NCI-H526 (cell line): ENCODE data around the gene SYT17.
"Not testable (repeated sequence)": the region's sequence is repeated elsewhere in the genome, so short reads cannot be mapped to it uniquely, and the experiment has no call there.

Experiments used
- DNase-seq, 2 experiments: peaks; one replicate each; lab custom pipeline; 2025; lab: John Stamatoyannopoulos, UW

Gene SYT17

DNA sequence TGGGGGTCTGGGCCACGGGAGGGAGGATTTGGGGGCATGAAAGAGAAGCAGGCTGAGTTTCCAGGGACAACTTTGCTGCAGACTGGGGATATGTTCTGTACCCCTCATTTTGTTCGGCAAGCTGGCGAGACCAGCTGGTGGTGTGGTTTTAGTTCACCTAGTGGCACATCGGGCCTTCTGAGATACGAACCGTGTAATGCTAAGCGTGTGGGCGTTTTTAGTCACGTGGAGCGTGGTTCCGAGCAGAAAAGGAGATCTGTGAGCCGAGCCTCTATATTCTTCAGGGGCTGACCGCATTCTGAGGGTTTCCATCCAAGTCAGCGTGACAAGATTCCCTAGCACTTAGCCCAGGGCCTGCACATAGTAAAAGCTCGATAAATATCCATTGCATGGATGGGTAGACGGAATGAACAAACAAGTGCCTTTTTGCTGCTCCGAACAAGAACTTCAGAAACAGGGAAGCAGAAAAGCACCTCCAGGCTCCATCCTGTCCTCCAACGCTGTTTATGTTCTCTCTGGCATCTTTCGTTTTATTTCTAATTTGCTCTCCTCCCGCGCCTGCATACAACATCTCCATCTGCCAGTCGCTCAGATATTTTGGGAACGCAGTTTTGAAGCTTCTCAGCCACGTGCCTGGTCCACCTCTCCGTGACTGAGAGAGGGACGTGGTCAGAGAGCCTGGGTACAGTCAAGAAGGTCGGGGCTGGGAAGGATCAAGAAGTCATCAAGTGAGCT, 5.8 kb downstream of the SYT17 start:
- DNase-seq = no peak

GRCh38 chr16:19174478-19174877, 6.4 kb downstream of the SYT17 start:
- DNase-seq = no peak

GRCh38 chr16:19175492-19176262, 7.6 kb downstream of the SYT17 start:
- DNase-seq = no peak

GRCh38 chr16:19177111-19177739, 9.2 kb downstream of the SYT17 start:
- no peak for DNase-seq

DNA sequence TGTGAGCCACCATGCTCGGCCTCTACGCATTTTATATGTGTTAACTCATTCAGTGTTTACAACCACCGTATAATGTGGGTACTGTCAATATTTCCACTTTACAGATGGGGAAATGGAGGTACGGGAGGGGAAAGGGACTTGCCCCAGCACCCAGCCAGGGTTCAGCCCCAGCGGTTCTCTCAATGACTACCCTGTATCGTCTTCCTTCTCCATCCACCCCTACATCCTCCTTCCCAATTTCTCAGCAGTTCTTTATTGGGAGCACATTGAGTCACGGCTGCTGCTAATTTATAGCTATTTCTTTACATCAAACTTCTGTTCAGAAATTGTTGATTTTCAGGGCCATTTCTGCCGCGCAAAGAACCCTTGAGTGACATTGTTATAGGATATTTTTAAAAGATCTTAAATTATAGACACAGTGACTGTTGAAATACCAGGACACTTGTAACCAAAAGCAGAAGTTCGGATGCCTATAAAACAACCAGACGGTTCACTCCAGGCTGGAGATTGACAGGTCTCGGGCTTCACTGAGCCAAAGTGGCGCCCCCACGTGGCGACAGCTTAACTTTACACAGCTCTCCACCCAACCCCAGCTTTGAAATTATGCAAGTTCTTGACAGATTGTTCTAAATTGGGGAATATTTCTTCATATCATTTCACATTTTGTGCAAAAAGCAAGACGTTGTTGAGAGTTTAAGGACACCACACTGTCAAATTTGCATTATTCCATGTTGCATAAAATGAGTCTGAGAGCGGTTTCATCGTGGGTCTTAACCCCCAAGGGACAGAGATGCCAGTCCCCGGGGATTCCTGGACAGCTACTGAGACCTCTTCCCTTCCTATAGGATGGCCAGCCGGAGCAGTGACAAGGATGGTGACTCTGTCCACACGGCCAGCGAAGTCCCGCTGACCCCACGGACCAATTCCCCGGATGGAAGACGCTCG, 11.8 kb downstream of the SYT17 start:
- DNase-seq = peak in 1 of 2 experiments; percentile 19

GRCh38 chr16:19180741-19181140, 12.7 kb downstream of the SYT17 start:
- DNase-seq = no peak

- no peak for DNase-seq
These were observed 14.4 kb downstream of the SYT17 start for GRCh38 chr16:19182481-19182880.

DNA sequence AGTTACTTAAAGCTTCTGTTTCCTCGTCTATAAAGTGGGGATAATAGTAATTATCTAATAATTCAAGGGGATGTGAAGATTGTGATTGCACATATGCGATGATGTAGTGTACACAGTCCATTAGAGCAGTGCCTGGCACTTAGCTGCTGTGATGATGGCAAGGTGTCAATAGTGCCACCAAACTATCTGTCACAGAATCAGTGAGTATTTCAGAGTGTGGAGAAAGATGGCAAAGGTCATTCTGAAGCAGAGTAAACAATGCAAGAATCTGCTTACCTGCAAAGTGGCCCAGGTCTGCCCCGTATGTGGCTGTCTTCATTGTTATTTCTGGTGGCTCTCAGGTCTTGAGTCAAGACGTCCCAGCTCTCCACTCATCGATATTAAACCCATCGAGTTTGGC, 15.1 kb downstream of the SYT17 start:
- DNase-seq = no peak

- no peak for DNase-seq
These were observed 16.9 kb downstream of the SYT17 start for GRCh38 chr16:19184823-19185509.

DNA sequence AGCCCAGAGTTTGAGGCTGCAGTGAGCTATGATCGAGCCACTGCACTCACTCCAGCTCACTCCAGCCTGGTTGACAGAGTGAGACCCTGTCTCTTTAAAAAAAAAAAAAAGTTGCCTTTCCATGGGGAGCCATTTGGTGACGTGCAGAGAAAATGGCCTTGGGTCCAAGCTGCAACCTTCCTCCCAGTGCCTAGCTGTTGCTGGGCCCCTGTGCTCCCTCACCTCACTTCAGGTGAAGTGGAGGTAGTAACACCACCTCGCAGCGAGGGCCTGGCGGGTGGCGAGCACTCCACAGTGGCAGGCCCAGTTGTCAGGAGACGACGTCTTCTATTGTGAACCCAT, 17.4 kb downstream of the SYT17 start:
- DNase-seq = no peak

GRCh38 chr16:19186408-19186807, 18.4 kb downstream of the SYT17 start:
- DNase-seq = no peak

- not testable (repeated sequence) for DNase-seq
These were observed 19.9 kb downstream of the SYT17 start for GRCh38 chr16:19187961-19188360.

- no peak for DNase-seq
These were observed 20.4 kb downstream of the SYT17 start for GRCh38 chr16:19188406-19188805.

- no peak for DNase-seq
These were observed 24.8 kb downstream of the SYT17 start for GRCh38 chr16:19192865-19193264.

DNA sequence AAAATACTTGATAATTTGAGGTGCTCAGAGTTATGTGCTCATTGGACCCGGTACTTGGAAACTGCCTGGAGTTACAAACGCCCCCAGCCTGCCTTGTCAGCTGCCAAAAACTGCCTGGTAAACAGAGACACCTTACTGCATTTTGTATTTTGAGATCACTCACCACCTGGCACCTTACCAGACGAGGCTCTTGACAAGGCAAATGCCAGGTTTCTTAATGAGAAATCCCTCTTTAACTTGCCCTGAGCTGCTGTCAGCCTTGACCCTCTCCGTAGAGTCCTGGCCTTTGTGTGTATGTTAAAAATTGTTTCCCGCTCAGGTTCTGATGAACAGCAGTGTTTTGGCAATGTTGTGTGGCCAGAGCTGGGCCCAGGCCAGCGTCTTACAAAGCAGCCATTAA, 28.8 kb downstream of the SYT17 start:
- no peak for DNase-seq

GRCh38 chr16:19203374-19203966, 35.4 kb downstream of the SYT17 start:
- DNase-seq = no peak

DNA sequence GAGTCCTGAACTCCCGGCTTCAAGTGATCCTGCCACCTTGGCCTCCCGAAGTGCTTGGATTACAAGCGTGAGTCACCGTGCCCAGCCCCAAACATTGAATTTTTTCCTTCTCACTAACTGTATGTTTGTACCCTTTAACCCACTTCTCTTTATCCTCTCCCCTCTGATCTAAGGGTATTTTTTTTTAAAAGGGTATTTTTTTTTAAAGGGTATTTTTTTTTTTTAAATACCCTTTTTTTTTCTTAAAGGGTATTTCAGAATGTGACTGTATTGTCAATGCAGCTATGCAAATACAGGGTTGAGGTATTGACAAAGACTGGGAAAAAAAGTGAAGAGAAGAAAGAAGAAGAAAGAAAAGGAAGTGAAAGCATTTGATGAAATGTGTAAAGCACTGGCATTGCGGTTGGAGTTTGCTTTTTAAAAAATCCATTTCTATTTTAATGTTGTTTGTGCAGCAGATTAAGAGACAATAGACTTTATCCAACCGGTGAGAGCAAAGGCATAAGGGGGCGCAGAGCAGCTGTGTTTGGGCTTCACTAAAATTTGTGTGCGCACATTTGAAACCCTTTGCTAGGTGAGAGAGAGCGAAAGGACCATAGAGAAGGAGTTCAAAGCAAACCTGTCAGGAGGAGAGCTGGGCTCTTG, 42.4 kb downstream of the SYT17 start:
- no peak for DNase-seq

DNA sequence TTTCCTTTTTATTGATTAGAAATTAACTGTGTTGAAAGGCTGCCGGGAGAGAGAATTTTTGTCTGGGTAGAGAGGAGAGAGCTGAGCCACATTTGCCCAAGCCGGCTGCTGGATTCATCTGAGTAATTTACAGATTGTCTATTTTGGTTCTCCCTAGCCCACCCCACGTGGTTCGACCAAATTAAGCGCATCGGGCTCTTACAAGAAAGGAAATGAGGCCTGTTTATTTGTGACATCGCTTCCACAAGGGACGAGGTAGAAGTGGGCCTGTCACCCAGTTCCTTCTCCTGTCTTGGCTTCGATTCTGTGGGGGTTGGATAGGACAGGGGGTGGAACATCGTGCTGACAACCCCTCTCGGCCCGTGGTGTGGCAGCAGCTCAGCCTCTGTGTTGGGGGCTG, 42.9 kb downstream of the SYT17 start:
- DNase-seq = no peak

DNA sequence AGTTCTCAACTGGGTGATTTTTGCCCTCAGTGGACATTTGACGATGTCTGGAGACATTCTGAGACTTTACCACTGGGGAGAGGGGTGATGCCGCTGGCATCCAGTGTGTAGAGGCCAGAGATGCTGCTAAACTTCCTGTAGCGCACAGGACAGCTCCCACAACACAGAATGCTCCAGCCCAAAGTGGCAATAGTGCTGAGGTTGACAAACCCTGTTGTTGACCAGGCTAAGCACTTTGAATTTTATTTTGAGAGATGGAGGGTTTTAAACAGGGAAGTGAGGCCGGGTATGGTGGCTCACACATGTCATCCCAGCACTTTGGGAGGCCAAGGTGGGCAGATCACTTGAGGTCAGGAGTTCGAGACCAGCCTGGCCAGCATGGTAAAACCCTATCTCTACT, 44.0 kb downstream of the SYT17 start:
- DNase-seq = no peak

- no peak for DNase-seq
These were observed 45.8 kb downstream of the SYT17 start for GRCh38 chr16:19213885-19214284.

GRCh38 chr16:19215705-19216104, 47.7 kb downstream of the SYT17 start:
- DNase-seq = no peak
